Tibial nerve (tissue), 4 donors: ENCODE results near the gene EGFL7.

Source experiments
- EP300 ChIP-seq, 2 donors: sonication (generic); formaldehyde crosslinking; IDR thresholded peaks; one replicate each; pipeline ENCODE4 v1.6.1; 2017; ENCODE audit warnings: antibody characterized with exemption in 2 of 2, mild to moderate bottlenecking in 1 of 2
- TF ChIP-seq, protein P1 (sequence below), 5 experiments: fragments of 200-600 bp in 3 of 5; fragments of 450-650 bp in 2 of 5; sonication (generic) in 3 of 5; IDR thresholded peaks; one replicate each; pipeline ENCODE4 v1.5.1; 2016 to 2019; ENCODE audit warnings: antibody characterized with exemption in 5 of 5, mild to moderate bottlenecking in 3 of 5, moderate library complexity in 2 of 5

DNA sequence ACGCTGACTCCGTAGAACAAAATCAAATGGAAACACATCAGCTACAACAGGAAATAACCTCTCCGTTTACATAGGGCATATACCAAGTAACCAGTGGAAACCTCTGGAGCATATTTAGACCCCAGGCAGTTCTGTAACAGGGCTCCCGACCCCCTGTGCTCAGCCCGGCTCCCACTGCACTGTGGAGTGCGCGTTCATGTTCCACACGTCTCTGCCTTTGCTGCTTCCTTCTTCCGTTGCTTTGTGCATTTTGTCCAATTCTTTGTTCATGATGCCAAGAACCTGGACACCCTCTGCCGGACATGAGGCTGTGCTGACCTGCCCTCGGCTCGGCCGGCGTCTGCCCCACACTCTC, 30.4 kb downstream of the EGFL7 start:
- TF ChIP-seq, protein P1, sequence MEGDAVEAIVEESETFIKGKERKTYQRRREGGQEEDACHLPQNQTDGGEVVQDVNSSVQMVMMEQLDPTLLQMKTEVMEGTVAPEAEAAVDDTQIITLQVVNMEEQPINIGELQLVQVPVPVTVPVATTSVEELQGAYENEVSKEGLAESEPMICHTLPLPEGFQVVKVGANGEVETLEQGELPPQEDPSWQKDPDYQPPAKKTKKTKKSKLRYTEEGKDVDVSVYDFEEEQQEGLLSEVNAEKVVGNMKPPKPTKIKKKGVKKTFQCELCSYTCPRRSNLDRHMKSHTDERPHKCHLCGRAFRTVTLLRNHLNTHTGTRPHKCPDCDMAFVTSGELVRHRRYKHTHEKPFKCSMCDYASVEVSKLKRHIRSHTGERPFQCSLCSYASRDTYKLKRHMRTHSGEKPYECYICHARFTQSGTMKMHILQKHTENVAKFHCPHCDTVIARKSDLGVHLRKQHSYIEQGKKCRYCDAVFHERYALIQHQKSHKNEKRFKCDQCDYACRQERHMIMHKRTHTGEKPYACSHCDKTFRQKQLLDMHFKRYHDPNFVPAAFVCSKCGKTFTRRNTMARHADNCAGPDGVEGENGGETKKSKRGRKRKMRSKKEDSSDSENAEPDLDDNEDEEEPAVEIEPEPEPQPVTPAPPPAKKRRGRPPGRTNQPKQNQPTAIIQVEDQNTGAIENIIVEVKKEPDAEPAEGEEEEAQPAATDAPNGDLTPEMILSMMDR (IDR thresholded peaks at IDR 0.05) = no peak
- TF ChIP-seq EP300 (IDR thresholded peaks at IDR 0.05) = no peak
